GM10847 (cell line): ENCODE results near the gene OPA1.

Source experiments
- POLR2A ChIP-seq: IDR thresholded peaks from 2 replicates; pipeline ENCODE4 v1.6.1; 2011; ENCODE audit not compliant: insufficient read length; ENCODE audit errors: extremely low read depth

Gene OPA1

DNA sequence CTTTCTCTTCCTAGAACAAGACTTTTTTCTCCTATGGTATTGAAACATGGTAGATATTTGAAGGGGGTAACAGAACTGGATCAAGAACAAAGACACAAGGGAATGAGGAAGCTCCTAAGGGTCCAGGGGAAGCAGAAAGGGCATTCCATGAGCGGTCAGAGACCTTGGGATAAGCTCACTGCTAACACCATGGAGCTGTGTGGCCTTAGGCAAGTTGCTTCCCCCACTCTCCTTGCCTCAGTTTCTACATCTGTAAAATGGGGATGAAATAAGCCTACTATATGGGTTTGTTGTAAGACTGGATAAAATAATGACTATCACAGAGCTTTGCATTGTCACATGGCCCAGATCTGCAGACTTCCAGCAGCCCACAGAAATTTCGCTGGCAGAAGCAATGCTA lies 139.8 kb downstream of the OPA1 start:
- no peak for TF ChIP-seq POLR2A

DNA sequence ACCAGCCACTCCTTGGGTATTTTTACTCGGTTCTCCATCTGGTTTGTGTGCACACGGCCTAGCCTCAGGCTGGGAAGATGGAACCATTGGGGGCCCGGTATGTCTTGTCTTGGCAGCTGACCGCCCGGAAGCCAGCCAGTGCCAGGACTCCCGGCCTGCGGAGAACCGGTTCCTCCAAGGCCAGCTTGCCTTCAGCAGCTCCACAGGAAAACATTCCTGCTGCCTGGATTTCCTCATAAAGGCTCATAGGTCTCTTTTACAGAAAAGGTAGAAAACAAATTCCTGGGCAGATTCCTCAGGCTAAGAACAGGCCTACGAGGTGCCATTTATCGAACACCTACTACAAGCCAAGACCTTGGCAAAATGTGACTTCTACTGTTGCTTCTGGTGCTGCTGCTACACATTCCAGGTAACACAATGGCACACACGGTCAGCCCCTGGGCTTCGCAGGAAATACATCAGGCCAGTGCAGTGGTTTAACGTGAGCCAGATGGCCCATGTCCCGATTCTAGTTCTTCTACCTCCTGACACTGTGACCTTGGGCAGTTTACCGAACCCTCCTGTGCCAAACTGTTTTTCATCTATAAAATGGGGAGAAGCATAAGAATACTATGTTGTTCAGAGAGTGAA lies 141.8 kb downstream of the OPA1 start:
- no peak for TF ChIP-seq POLR2A

DNA sequence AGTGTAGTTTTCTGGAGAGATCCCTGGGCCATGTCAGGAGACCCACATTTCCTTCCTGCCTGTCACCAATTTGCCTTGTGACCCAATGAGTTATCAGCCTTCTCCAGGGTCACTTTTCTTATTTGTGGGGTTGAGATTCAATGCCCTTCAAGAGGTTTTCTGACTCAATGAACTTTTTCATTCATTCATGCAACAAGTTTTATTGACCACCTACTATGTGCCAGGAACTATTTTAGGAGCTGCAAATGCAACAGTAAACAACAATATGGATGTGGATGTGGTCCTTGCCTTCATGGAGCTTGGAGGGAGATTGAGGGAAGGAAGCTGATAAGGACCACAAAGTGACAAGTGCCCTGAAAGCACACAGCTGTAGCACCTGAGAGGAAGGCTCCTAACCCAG lies 142.8 kb downstream of the OPA1 start:
- TF ChIP-seq POLR2A: no peak

DNA sequence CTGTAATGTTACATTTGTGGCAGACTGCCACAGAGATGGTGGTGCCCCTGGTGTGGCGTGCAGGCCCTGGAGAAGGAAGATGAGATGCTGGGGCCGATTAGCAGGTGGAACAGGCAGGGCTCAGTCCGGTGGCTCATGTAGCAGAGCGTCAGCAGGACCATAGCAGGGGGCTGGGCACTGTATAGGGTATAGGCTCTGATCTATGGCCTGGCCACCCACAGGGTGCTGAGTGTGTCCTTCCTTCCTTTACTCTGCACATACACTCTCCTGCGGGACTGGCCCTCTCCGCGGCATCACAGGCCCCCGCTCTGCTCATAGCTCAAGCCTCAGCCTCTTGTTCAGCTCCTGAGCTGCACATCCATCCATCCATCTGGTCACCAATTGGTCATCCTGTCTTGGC lies 143.6 kb downstream of the OPA1 start:
- TF ChIP-seq POLR2A: no peak

DNA sequence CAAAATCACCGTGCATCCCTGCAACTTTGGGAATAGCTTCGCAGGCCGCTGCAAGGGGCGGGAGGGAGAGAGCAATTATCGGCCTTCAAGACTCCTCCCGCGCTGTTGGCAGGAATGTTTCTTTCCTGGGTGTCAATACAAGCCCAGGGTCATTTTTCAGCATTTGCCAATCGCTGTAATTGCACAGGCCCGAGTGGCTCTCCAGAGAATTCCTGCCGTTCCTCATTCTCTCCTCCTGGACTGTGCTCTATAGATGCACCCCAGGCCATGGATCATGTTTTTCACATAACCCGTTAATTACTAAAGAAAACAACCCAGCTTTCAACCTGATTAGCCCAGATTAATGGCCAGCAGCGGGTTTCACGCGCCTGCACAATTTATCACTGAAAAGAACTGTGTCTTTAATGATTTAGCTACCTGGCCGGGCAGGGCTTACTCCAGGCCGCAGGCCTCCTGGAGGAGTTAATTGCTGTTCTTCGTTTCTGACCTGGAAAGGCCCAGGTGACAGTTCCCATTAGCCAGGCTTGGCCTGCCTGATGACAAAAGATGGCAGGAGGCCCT lies 144.3 kb downstream of the OPA1 start:
- no peak for TF ChIP-seq POLR2A

DNA sequence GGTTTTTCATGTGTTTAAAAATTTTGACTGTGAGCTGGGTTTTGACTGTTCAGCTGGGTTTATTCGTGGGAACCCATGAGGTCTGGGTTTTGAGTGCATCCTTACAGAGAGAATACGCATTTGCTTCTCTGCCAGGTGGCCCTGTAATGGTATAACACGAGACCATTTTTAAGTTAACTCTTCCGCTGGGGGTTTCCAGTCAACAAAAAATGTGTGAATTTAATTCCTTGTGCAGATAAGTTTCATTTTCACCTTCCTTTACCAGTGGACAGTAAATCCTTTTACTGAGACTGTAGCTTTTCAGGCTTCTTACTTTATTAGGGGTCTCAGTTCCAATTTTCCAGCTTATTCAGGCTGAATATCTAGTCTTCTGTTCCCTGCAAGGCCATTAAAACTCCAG lies 149.6 kb downstream of the OPA1 start:
- no peak for TF ChIP-seq POLR2A

DNA sequence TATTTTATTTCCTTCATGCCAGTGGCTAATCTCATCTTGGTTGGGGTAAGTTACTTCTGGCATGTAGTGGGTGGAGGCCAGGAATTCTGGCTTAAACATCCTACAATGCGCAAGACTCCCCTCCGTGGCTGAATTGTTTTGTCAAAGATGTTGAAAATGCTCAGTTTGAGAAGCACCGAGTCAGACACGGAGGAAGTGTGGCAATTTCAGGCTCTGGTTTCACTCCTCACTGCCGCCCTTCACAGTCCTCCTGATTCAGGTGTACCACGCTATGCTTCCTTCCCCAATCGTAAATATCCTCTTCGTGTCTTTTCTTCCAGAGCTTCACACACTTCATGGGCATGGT lies 150.7 kb downstream of the OPA1 start:
- TF ChIP-seq POLR2A: no peak

DNA sequence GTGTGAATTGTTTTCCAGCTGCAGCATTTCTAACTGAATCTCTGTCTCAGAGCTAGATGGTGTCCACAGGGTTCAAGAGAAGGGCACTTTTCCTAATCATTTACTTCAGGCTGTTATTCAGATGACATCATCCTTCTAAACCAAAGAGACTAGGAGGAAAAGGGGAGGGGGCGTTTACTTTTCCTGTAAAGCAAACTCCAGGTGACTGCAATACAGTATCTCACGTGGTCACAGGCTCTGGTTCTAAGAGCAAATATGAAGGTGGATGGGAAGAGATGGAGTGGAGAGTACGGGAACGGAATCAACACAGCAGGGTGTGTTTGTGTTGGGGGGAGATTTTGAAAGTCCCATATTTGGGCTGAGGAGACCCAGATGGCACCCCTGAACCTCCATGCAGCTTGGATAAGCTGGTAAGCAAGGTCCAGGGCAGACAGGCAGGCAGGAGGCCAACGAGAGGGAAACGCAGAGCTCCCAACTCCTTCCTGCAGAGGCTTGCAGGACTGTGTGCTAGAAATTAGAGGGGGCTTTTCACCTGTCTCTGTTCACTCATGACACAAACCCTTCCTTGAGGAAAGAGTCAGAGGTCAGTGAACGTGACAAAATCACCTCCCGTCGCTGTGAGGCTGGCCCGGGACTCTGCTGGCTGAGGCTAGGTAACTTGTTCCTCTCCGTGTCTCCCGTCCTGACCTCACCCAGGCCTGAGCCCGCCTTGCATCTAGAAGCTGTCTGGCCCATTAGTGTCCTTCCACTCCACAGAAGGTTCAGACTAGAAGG lies 151.2 kb downstream of the OPA1 start:
- no peak for TF ChIP-seq POLR2A

DNA sequence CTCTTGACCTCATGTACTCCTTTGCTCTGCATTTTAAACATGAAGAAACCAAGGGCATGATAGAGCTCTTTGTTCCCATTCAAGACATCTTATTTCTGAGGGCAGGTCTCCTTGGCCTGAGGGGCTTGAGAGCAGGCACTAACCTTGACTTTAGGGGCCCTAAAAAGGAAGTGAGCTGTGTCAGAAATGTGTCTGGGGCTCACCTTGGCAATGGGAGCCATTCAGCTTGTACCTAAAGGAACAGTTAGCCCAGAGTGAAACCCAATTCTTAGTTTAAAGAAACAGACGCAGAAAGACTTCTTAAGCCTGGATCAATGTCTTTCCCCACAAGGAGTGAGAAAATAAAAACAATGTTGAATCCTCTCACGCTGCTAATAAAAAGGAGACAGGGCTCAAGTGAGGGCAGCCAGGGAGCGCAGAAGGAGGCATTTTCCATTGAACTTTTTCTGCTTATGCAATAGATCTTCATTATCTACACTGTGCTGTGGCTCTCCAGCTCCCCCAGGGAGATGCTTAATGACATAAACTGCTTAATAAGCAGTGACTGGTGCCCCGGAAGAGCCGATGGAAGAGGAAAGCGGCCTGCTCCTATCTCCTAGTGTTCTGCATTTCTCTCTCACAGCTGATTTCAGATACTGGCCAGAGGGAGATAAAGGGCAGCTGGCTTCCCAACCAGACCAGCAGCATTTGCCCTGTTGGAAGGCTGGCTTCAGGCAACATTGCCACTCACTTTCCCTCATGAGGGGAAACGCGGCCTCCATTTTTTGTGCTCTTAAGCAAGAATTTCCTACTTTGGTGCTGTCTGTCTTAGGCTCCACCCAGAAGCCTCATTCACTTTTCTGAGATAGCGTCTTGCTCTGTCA lies 152.0 kb downstream of the OPA1 start:
- TF ChIP-seq POLR2A: no peak

DNA sequence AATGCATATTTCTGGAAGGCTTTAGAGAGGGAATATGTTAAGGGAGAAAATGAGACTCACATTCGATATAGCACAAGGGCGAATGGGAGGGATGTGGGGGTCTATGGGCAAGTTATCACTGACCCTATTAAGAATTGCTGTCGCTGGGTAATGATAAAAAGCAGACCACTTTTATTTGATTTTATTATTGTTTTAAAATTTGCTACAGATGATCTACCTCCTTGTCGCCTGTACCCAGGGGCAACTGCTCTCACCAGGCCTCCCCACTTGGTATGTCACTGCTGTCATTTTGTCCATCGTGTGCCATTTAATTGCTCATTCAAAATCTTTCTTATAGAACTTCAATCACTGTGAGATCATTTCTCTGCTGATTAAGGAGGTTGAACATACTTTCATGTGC lies 153.8 kb downstream of the OPA1 start:
- no peak for TF ChIP-seq POLR2A
